Activated naive CD8-positive, alpha-beta T cell (primary cell): ENCODE data around the gene C1orf56.

Source experiments
- H3K27ac Mint-ChIP-seq: one replicate; pipeline ENCODE4 v1.8.0; 2021; ENCODE audit warnings: mixed read lengths
- H3K27me3 Mint-ChIP-seq: one replicate; pipeline ENCODE4 v1.8.0; 2021; ENCODE audit warnings: mixed read lengths
- H3K36me3 Mint-ChIP-seq: one replicate; pipeline ENCODE4 v1.8.0; 2021; ENCODE audit warnings: mixed read lengths
- H3K4me1 Mint-ChIP-seq: one replicate; pipeline ENCODE4 v1.8.0; 2021; ENCODE audit warnings: low read depth, mixed read lengths
- H3K4me3 Mint-ChIP-seq: one replicate; pipeline ENCODE4 v1.8.0; 2021; ENCODE audit warnings: mild to moderate bottlenecking, mixed read lengths
- H3K9me3 Mint-ChIP-seq: one replicate; pipeline ENCODE4 v1.8.0; 2021; ENCODE audit warnings: low read depth, mixed read lengths

Gene C1orf56

GRCh38 chr1:151009674-151010345, 37.7 kb upstream of the C1orf56 start:
- H3K4me1 Mint-ChIP-seq, result peaks cover 74% of the 10 kb centered on the region
- peak overlapping the region; percentile 98 for H3K4me3 Mint-ChIP-seq
- H3K9me3 Mint-ChIP-seq, result no peaks in the 10 kb centered on the region
- no peaks in the 10 kb centered on the region for H3K27me3 Mint-ChIP-seq
- H3K36me3 Mint-ChIP-seq, result peaks cover 2% of the 10 kb centered on the region
- H3K27ac Mint-ChIP-seq, result peak overlapping the region; percentile 96

GRCh38 chr1:151010346-151010726, 37.2 kb upstream of the C1orf56 start:
- Mint-ChIP-seq H3K27me3 (no peaks in the 10 kb centered on the region), H3K36me3 (peaks cover 2% of the 10 kb centered on the region), H3K4me3 (peak overlapping the region; percentile 98), H3K27ac (peak overlapping the region; percentile 96), H3K9me3 (no peaks in the 10 kb centered on the region), H3K4me1 (peaks cover 69% of the 10 kb centered on the region)

GRCh38 chr1:151011154-151011850, 36.2 kb upstream of the C1orf56 start:
- H3K4me3 Mint-ChIP-seq, result peak overlapping the region; percentile 56
- no peaks in the 10 kb centered on the region for H3K27me3 Mint-ChIP-seq
- peaks cover 2% of the 10 kb centered on the region for H3K36me3 Mint-ChIP-seq
- H3K4me1 Mint-ChIP-seq, result peaks cover 60% of the 10 kb centered on the region
- H3K27ac Mint-ChIP-seq, result peak overlapping the region; percentile 85
- no peaks in the 10 kb centered on the region for H3K9me3 Mint-ChIP-seq

- H3K9me3 Mint-ChIP-seq, result no peaks in the 10 kb centered on the region
- no peak overlapping the region for H3K27ac Mint-ChIP-seq
- no peaks in the 10 kb centered on the region for H3K27me3 Mint-ChIP-seq
- peak overlapping the region; percentile 51 for H3K4me3 Mint-ChIP-seq
- peaks cover 44% of the 10 kb centered on the region for H3K4me1 Mint-ChIP-seq
- H3K36me3 Mint-ChIP-seq, result peaks cover 2% of the 10 kb centered on the region
These were observed 34.7 kb upstream of the C1orf56 start for GRCh38 chr1:151012684-151013471.

- H3K9me3 Mint-ChIP-seq, result no peaks in the 10 kb centered on the region
- H3K36me3 Mint-ChIP-seq, result peaks cover 5% of the 10 kb centered on the region
- no peak overlapping the region for H3K4me3 Mint-ChIP-seq
- no peak overlapping the region for H3K27ac Mint-ChIP-seq
- no peaks in the 10 kb centered on the region for H3K27me3 Mint-ChIP-seq
- peaks cover 40% of the 10 kb centered on the region for H3K4me1 Mint-ChIP-seq
These were observed 34.0 kb upstream of the C1orf56 start for GRCh38 chr1:151013518-151013917.

GRCh38 chr1:151024540-151025146, 22.9 kb upstream of the C1orf56 start:
- H3K27ac Mint-ChIP-seq, result peak overlapping the region; percentile 41
- H3K9me3 Mint-ChIP-seq, result no peaks in the 10 kb centered on the region
- H3K4me3 Mint-ChIP-seq, result peak overlapping the region; percentile 35
- no peaks in the 10 kb centered on the region for H3K27me3 Mint-ChIP-seq
- H3K4me1 Mint-ChIP-seq, result peaks cover 8% of the 10 kb centered on the region
- peaks cover 6% of the 10 kb centered on the region for H3K36me3 Mint-ChIP-seq

- Mint-ChIP-seq H3K27me3 (no peaks in the 10 kb centered on the region), H3K36me3 (peaks cover 6% of the 10 kb centered on the region), H3K4me3 (no peak overlapping the region), H3K9me3 (no peaks in the 10 kb centered on the region), H3K27ac (no peak overlapping the region), H3K4me1 (peaks cover 8% of the 10 kb centered on the region)
These were observed 21.1 kb upstream of the C1orf56 start for GRCh38 chr1:151026460-151026859.

- Mint-ChIP-seq H3K9me3 (no peaks in the 10 kb centered on the region), H3K4me3 (no peak overlapping the region), H3K27me3 (no peaks in the 10 kb centered on the region), H3K36me3 (peaks cover 4% of the 10 kb centered on the region), H3K4me1 (peaks cover 12% of the 10 kb centered on the region), H3K27ac (no peak overlapping the region)
These were observed 15.4 kb upstream of the C1orf56 start for GRCh38 chr1:151032164-151032563.

GRCh38 chr1:151035167-151035566, 12.4 kb upstream of the C1orf56 start:
- no peaks in the 10 kb centered on the region for H3K36me3 Mint-ChIP-seq
- no peak overlapping the region for H3K4me3 Mint-ChIP-seq
- no peak overlapping the region for H3K27ac Mint-ChIP-seq
- no peaks in the 10 kb centered on the region for H3K27me3 Mint-ChIP-seq
- peaks cover 12% of the 10 kb centered on the region for H3K4me1 Mint-ChIP-seq
- H3K9me3 Mint-ChIP-seq, result no peaks in the 10 kb centered on the region

- H3K4me3 Mint-ChIP-seq, result no peak within 1 kb of the TSS
- peaks cover 12% of the 10 kb centered on the region for H3K4me1 Mint-ChIP-seq
- no peaks in the 10 kb centered on the region for H3K9me3 Mint-ChIP-seq
- peaks cover 2% of the 10 kb centered on the region for H3K36me3 Mint-ChIP-seq
- no peak within 1 kb of the TSS for H3K27ac Mint-ChIP-seq
- no peaks in the 10 kb centered on the region for H3K27me3 Mint-ChIP-seq
These were observed 11.2 kb upstream of the C1orf56 start, which contains the start of gene BNIPL for GRCh38 chr1:151036356-151036755. Gene BNIPL, plus strand, starts transcription at chr1:151036586. Its CDS starts 140 bp downstream, at chr1:151036726.

GRCh38 chr1:151037032-151037431, 10.5 kb upstream of the C1orf56 start:
- H3K9me3 Mint-ChIP-seq, result no peaks in the 10 kb centered on the region
- H3K4me3 Mint-ChIP-seq, result no peak overlapping the region
- no peak overlapping the region for H3K27ac Mint-ChIP-seq
- H3K4me1 Mint-ChIP-seq, result peaks cover 12% of the 10 kb centered on the region
- peaks cover 2% of the 10 kb centered on the region for H3K36me3 Mint-ChIP-seq
- H3K27me3 Mint-ChIP-seq, result no peaks in the 10 kb centered on the region

- no peaks in the 10 kb centered on the region for H3K27me3 Mint-ChIP-seq
- H3K36me3 Mint-ChIP-seq, result peaks cover 5% of the 10 kb centered on the region
- peaks cover 19% of the 10 kb centered on the region for H3K4me1 Mint-ChIP-seq
- H3K27ac Mint-ChIP-seq, result no peak overlapping the region
- H3K9me3 Mint-ChIP-seq, result no peaks in the 10 kb centered on the region
- H3K4me3 Mint-ChIP-seq, result no peak overlapping the region
These were observed 8.0 kb upstream of the C1orf56 start for GRCh38 chr1:151039521-151039920.

GRCh38 chr1:151043163-151043562, 4.4 kb upstream of the C1orf56 start:
- peaks cover 5% of the 10 kb centered on the region for H3K36me3 Mint-ChIP-seq
- no peak overlapping the region for H3K4me3 Mint-ChIP-seq
- H3K27me3 Mint-ChIP-seq, result no peaks in the 10 kb centered on the region
- no peak overlapping the region for H3K27ac Mint-ChIP-seq
- H3K4me1 Mint-ChIP-seq, result peaks cover 29% of the 10 kb centered on the region
- H3K9me3 Mint-ChIP-seq, result no peaks in the 10 kb centered on the region

GRCh38 chr1:151047925-151048644, 534 bp downstream of the C1orf56 start:
- peak overlapping the region; percentile 85 for H3K27ac Mint-ChIP-seq
- no peaks in the 10 kb centered on the region for H3K27me3 Mint-ChIP-seq
- peaks cover 68% of the 10 kb centered on the region for H3K4me1 Mint-ChIP-seq
- peaks cover 4% of the 10 kb centered on the region for H3K36me3 Mint-ChIP-seq
- H3K4me3 Mint-ChIP-seq, result peak overlapping the region; percentile 93
- no peaks in the 10 kb centered on the region for H3K9me3 Mint-ChIP-seq
